Esophagus squamous epithelium (tissue), 4 donors: ENCODE measurements around the gene SEPTIN7.

Source experiments
- CTCF ChIP-seq, 6 experiments: fragments of 450-650 bp in 4 of 6; fragments of 200-600 bp in 2 of 6; sonication (generic) in 2 of 6; IDR thresholded peaks; one replicate each; pipeline ENCODE4 v1.5.1; 2016 to 2019; ENCODE audit warnings: antibody characterized with exemption in 6 of 6, mild to moderate bottlenecking in 4 of 6, moderate library complexity in 4 of 6
- POLR2A ChIP-seq, 4 donors: fragments of 450-650 bp; IDR thresholded peaks; one replicate each; pipeline ENCODE4 v1.6.1; 2017; ENCODE audit warnings: antibody characterized with exemption in 4 of 4, mild to moderate bottlenecking in 4 of 4, moderate library complexity in 3 of 4

GRCh38 chr7:35797311-35797710 lies 3.5 kb upstream of the SEPTIN7 start:
- TF ChIP-seq CTCF (IDR thresholded peaks at IDR 0.05) (no peak), POLR2A (IDR thresholded peaks at IDR 0.05) (no peak)
